HG03280 (cell line): Measurements from ENCODE around the gene IFT52.

Source experiments
- ATAC-seq: cut with Tn5 transposase; IDR thresholded peaks from one replicate; pipeline ENCODE4 v1.9.1; 2021; ENCODE audit warnings: mild to moderate bottlenecking, moderate library complexity; ENCODE audit not compliant: unreplicated experiment

Gene IFT52

GRCh38 chr20:43681991-43682410 is 91.3 kb downstream of the IFT52 start:
- ATAC-seq: peak; percentile 91

GRCh38 chr20:43682446-43682845 is 91.7 kb downstream of the IFT52 start:
- ATAC-seq: peak; percentile 22

GRCh38 chr20:43686820-43687219 is 96.1 kb downstream of the IFT52 start:
- ATAC-seq: no peak

- ATAC-seq: no peak
Observed at GRCh38 chr20:43689165-43689564, 98.4 kb downstream of the IFT52 start.

- ATAC-seq: no peak
Observed at GRCh38 chr20:43690943-43691598, 100.3 kb downstream of the IFT52 start.

DNA sequence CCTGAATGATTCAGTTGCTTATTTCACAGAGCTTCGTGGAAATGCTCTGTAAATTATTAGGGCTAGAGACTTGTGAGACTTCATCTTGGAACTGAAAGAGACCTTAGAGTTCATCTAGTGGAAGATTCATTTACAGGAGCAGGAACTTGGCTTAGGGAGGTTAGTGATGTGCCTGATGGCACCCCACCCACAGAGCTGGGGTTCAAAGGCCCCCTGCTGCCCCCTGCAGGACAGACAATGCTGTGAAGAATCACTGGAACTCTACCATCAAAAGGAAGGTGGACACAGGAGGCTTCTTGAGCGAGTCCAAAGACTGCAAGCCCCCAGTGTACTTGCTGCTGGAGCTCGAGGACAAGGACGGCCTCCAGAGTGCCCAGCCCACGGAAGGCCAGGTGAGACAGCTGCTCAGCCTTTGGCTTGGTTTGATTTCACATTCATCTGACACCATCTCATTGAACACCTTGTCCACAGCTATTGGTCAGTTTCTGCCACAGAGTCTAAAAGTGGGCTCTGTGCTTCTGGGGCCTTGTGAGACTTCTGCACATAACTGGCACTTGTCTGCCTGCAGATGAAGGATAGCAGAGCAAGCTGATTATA is 101.3 kb downstream of the IFT52 start:
- ATAC-seq: no peak

DNA sequence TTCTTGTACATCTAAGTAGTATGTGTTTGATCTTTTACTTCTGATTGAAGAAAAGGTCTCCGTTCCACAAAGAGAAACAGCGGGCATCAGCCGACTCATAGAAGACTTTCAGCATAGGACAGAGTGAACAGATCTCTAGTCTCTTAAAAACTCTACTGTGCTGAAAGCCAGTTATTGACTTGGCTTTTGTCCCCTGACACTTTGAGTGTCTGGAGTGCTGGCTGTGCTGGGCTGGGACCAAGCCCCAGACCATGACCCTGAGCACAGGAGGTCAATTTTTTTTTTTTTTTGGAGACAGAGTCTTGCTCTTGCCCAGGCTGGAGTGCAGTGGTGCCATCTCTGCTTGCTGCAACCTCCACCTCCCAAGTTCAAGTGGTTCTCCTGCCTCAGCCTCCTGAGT is 104.0 kb downstream of the IFT52 start:
- no peak for ATAC-seq

DNA sequence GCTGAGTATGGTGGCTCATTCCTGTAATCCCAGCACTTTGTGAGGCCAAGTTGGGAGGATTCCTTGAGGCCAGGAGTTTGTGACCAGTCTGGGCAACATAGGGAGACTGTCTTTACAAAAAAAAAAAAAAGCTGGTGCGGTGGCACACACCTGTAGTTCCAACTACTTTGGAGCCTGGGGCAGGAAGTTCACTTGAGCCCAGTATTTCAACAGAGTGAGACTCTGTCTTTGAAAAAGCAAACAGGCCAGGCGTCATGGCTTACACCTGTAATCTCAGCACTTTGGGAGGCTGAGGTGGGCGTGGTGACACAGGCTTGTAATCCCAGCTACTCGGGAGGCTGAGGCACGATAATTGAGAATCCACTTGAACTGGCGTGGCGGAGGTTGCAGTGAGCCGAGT is 104.8 kb downstream of the IFT52 start:
- ATAC-seq: no peak
